DLD1 (cell line): ENCODE results near the gene ADCYAP1R1.

Source experiments
- in situ Hi-C: cut with HindIII; loops from 2 replicates; pipeline ENCODE4 v1.10.0; 2017; ENCODE audit warnings: low sequenced_read_pairs

The ADCYAP1R1 gene

DNA sequence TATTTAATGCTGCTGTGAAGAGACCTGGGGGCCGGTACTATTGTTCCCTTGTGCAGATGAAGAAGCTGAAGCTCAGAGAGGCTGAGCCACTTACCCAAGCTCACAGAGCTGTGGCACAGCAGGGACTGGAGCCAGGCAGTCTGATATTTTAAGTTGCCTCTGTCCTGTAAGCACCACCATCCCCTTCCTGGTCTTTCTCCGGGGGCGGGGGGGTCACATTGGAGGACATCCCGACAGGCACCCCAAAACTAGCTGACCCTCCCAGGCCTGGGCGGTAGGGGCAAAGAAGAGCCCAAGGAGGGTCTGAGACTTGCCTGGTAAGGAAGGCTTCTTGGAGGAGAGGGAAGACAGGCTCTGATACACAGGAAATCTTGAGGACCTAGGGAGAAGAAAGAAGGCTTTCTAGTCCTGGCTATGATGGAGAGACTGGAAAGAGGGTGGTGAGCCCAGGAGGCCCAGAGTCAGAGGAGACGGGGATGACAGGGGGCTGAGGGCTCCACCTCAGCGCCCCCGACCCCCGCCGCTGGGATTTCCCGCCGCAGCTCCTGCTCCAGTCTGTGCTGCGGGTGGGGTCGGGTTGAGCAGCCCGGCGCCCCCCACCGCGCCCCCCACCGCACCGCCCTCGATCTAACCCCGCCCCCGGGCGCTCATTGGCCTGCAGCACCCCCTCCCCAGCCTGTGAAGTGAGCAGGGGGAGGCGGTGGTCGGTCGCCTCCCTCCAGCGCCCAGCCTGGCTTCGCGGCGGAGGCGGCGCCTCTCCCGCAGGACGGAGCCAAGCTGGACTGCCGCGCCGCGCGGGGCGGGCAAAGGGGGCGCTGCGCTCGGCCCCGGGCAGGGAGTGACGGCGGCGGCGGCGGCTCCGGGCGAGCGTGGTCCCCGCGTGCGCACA, at the start of gene ADCYAP1R1:
Gene ADCYAP1R1 (plus strand): TSS at position 711 of the 889 bp plus-strand sequence. CDS start 10,957 bp downstream, outside the sequence.
- in situ Hi-C loops = no loop called here

DNA sequence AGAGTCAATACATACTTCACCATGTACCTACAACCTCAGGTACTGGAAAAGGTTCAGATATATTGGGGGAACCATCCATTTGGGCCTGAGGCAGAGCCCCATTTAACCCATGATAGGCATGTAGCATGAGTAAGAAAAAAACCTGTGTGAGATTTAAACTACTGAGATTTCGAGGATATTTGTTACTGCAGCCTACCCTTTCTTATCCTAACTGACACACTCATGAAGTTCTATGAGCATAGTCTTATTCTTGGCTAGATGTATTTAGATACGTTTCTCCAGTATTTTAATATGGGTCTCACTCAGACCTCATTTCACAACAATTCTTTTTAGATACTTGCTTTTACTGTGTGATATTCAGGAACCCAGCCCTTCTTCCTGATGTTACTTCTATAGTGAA, 49.0 kb upstream of the ADCYAP1R1 start:
- in situ Hi-C loops = no loop called here

DNA sequence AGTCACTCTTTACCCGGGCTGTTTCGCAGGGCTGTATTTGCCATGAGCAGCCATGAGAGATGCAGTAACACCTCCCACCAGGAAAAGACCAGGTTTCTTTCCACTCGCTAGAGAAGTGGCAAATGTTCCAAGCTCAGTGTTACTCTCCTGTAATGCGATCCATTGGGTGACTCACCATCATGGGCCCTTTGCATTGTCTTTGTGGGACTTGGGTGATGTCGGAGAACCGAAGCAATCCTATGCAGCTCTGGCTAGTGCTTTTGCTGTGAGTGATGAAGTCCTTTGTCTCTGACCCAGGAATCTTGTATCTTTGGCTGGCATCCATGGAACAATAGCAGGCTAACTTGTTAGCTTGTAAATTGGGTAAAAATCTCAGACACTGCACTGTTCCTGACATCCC, 48.4 kb upstream of the ADCYAP1R1 start:
- in situ Hi-C loops = no loop called here

DNA sequence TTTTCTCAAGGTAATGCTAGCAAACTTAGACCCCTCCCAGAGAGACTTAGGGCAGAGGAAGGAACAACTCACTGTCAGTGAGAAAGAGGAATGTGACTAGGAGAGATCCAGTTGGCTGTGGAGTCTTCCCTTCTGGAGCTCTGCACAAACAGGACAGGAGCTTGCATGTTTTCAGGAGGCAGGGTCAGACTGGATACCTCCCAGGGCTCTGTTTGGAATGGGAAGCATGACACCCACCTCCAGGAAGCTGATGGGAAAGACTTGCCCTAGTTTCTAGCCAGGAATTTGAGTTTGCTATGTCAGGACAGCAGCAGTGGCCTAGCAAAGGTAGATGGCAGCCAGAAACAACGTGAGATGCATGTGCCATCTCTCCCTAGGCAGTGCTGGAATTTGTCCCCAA, 47.7 kb upstream of the ADCYAP1R1 start:
- in situ Hi-C loops = no loop called here

DNA sequence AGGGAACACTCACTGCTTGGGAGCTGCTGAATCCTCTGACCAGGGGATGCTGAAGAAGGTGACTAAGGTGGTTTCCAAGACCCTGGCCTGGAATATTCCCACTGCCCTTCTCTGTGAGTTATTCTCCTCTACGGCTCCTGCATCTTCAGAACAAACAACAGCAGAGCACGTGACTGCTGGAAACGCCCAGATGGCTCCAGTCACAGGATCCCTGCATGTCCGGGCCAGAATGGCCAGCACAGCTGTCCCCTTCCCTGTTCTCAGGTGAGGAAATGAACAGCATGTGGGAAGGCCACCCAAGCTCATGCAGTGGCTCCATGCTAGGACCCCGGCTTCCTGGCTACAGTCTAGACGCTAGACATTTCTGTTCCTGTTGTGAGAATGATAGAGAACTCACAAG, 45.3 kb upstream of the ADCYAP1R1 start:
- in situ Hi-C loops = no loop called here

DNA sequence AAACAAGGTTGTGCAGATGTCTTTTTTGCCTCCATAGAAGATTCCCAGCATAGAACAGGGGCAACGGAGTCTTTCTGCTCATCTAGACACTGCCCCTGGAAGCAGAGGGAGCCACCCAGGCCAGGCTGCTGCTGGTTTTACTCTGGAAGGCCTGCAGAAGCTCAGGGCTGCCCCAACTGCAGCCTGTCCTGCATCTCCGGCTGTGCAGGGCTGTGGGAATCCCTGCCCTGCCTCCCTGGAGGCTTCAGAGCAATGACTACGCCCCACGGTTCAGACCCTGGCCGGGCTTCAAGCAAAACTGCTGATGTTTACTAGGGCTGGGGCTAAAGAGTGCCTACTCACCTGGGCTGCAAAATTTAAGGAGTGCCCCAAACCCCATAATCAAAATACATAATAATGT, 44.5 kb upstream of the ADCYAP1R1 start:
- in situ Hi-C loops = no loop called here

DNA sequence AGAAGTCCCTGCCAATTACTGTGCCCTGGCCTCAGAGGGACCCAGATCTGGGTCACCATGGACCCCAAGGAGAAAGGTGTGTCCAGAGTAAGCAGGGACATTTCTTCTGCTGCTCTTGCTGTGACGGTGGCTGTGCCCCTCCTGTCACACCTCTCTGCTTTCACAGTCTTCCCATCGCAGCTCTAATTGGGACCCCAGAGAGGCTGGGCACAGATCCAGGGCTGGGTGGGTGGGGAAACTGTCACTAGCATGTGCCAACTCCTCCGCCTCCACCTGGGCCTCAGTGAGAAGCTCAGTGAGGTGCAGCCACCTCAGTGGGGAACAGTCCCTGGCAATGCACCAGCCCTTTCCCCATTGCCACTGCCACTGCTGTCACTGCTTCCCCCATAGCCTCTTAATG, 37.3 kb upstream of the ADCYAP1R1 start:
- in situ Hi-C loops = no loop called here

DNA sequence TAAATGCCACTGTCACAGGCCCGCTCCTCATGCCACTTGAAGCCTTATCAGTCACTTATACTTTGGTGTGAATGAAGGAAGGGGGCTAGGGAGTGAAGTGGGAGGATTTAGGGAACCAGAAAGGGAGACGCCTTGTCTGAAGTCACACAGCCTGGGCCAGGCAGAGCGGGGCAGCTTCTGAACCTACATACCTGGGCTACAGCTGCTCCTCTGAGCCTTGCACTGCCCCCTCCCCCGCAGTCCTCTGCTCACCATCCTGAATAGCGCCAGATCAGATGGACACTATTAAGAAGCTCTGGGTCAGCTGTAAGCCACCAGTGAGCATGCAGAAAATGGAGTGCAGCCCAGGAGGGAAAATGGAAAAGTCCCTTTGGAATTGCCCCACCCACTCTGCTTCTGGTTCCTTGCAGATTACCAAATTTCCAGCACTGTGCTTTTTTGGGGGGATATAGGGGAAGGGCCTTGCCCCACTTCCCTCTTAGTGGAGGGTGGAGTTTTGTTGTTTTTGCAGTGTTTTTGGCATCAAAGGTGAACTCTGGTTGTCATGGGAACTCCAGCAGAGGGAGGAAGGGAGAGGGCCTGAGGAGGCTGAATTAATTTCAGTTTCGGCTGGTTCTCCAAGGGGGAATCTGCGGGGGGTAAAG, 35.0 kb upstream of the ADCYAP1R1 start:
- in situ Hi-C loops = no loop called here

DNA sequence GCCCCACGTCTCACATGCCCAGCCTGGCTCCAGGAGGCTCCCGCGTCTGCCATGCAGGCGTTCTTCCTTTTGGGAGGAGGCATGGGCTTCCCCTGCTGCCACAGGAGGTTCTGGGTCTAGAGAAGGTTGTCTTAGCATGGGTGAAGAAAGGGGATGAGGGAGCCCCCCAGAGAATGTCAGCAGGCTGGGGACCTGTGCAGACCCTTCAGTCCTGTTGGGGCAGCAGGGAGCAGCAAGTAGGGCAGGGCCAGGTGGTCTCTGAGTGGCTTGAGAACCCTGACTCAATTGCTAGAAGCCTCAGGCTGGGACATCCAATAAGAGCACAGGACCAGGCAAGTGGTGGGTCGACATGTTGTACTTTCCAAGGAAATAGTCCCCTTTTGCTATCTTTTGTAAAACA, 34.4 kb upstream of the ADCYAP1R1 start:
- in situ Hi-C loops = no loop called here

DNA sequence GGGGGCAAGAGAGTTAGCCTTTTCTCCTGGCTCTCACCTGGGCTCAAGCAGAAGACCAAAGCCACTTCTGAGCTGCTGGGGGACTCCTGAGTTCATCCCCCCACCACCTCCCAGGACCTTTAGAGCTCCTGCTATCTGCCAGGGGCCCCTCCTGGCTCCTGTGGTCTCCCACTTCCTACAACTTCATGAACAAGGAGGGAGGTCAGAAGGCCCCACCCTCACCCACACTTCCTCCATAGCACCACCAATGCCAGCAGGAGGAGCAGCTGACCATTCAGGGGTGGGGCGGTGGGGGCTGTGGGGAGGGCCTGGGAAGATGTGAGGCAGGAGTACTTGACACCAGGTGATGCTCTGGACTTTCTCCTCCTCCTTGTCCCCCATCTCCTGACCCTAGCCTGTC, 32.6 kb upstream of the ADCYAP1R1 start:
- in situ Hi-C loops = no loop called here

DNA sequence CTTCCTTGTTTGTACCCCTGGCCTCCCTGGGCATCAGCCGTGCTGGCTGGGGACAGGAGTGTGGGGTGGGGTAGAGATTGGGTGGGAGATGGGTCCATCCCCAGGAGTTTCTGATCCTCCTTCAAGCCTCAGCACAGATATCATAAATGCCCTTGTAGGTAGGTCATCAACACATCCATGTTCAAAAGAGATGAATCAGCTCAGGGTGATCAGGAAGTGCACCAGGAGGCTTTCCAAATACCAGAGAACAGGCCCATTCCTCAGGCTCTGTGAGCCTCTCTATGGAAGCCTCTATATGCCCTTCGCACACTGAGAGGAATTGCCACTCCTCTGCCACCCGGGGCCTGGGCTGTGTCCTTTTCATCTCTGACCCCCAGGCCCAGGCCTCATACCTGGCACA, 31.9 kb upstream of the ADCYAP1R1 start:
- in situ Hi-C loops = no loop called here

DNA sequence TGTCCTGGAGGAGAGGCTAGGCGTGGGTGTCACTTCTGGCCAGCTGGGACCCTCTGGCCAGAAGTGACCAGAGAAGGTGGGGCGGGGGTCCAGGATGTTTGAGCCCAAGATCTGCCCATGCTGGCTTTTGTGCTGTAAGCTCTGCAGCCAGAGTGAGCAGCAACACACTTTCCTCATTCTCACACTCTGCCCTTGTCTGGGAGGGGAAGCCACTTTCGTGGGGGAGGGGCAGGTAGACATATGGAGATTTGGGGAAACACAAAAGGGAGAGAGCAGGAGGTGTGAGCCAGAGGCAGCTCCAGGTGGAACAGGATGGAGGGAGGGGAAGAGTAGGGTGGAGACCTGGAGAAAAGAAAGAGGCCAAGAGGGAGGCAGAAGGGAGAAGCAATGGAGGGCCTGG, 31.5 kb upstream of the ADCYAP1R1 start:
- in situ Hi-C loops = no loop called here

DNA sequence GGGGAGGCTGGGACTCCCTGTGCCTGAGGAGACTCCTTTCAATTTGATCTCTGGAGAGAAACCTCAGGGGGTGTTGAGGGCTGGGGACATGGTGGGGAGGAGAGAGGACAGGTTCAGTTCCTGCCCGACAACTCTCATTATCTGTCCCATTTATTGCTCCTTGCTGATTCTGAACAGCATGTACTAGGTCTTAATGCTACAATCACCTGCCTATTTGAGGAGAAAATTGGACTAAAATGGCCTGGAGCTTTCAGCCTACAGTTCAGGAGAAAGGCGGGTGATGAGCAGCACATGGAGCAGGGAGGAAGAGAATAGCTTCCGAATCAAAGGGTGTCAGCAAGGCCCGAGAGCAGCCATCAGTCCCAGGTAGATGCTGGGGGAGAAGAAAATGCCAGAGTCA, 30.0 kb upstream of the ADCYAP1R1 start:
- in situ Hi-C loops = no loop called here

DNA sequence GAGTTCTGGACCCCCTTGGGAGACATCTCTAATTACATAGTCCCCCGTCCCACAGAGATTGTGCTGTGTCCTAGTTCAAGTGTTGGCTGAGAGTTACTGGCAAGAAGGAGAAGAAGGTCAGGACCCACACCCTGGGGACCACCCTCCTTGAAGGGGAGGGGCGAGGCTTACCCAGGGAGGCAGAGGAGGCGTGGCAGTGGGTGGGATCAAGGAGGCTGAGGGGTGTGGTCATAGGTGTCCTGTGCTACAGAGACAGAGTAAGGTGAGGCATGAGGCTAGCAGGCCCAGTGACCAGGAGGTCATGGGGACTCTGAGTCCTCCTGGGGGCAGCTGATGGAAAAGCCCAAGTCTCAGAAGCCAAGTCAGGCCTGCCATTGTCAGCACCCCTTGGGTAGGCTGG, 29.4 kb upstream of the ADCYAP1R1 start:
- in situ Hi-C loops = no loop called here

DNA sequence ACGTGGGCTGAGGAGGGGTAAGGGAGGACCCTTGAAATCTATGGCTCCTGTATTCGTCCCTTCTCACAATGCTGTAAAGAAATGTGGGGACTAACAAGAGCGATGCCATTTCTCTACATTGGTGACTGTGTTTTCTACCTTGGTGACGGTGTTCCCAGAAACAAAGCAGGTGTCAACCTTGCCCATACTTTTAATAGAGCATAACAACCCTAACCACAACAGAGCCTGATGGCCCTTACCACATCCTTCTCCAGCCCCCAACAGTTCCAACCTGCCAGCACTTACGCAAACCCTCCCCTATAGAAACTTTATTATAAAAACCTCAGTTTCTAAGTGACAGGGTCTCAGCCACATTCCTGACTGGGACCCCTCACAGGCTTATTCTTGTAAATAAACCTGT, 28.2 kb upstream of the ADCYAP1R1 start:
- in situ Hi-C loops = no loop called here

DNA sequence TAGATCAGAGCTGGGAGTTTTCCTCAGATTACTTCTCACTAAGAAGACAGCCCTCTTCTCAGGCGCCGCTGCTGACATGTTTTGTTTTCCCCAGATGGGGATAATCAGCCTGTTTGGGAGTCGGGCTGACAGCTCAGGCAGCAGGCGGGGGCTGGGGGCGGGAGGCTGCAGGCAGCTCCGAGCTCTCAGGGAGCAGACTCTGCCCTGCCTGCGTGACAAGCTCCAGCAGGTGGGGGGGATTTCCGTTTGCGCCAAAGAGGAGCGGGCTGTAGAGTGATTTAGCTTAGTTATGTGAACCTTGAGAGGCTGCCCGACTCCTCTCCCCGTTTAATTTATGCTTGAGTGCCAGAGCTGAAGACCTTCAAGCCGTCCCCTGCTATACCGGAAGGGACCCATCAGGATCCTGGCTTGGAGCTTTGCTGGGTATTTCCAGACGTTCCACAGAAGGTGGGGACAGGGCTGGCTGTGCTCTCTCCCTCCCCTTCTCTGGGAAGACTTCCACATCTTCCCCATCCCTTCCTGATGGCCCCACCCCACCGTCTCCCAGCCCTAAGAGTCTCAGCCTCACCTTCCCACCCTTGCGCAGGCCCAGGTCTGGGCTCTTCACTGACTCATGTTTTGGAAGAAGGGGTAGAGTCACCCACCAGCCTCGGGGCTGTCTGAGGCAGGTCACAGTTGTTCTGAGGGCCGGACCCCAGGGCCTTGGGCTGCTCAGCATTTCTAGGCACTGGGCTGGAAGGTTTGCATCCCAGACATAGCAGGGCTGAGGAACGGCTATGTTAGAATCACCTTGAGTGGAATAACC, 24.7 kb upstream of the ADCYAP1R1 start:
- in situ Hi-C loops = no loop called here

DNA sequence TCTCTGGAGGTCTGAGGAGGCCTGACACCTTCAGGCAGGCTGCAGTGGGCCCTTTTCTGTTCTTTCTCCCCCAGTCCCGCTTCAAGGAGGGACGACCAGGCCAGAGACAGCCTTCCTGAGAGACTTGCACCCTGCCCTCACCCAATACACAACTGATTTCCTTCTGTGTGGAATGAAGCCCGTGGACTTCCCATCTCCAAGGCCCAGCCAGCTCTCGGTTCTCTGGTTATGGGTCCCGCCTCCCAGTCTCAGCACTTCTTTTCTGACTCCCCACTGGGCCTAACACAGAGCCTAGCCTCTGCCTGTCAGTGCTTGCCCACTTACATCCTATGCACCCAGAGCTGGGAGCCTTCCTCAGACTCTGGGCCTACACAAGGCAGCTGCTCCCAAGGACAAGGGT, 24.1 kb upstream of the ADCYAP1R1 start:
- in situ Hi-C loops = no loop called here

DNA sequence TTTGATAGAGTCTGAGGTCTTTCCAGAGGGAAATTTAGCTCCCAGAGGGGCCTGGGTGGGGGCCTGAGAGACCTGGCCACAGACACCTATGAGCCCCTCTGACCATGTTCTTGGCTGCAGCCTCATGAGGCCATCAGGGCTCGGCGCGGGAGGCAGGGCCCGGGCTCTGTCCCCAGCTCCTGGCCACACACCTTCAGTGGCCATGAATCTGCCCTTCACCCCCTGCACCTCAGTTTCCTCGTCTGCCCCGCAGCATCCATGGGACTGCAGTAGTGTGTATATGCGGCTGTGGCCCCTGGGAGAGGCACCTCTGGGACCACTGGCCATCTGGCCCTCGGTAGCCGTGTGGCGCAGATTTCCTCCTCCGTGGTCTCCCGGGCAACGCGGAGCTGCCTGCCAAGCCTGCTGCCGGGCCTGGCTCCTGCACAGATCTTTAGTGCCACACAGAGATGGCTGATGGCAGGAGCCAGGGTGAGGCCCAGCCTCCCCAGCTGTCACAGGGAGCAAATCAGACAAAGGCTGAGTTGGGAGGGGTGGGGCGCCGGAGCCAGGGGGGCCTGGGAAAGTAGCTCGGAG, 23.6 kb upstream of the ADCYAP1R1 start:
- in situ Hi-C loops = no loop called here

DNA sequence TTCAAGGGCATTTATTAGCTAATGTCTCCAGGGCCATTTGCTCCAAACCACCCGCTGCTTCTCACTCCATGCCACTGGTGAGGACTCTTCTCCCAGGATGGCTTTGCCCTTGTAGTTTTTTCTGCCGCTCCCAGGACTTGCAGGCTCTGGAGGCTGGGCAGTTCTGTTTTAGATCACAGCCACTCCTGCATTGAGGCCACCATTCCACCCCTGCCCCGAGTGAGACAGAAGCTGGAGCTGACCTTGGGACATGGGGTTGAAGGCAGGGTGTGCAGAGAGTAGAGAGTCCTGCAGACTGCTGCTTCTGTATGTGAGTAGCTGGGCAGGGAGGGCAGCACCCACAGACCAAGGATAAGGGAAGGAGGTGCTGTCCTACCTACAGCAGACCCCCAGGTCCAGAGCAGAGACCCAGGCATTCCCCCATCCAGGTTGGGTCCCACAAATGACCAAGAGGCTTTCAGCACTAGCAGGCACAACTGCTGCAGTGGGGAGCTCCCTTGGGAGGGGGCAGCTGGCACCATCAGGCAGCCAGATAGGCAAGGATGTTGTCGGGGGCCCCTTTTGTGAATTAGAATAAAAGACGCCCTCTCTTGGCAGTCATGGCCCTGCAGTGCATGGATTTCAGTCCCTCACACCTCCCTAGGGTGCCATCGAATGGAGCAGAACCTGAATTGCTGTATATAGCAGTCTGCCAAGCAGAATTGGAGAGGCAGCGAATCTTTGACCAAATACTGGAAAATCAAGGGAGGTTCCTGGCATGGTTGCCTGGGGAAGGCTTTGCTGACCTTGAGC, 22.7 kb upstream of the ADCYAP1R1 start:
- in situ Hi-C loops = no loop called here

DNA sequence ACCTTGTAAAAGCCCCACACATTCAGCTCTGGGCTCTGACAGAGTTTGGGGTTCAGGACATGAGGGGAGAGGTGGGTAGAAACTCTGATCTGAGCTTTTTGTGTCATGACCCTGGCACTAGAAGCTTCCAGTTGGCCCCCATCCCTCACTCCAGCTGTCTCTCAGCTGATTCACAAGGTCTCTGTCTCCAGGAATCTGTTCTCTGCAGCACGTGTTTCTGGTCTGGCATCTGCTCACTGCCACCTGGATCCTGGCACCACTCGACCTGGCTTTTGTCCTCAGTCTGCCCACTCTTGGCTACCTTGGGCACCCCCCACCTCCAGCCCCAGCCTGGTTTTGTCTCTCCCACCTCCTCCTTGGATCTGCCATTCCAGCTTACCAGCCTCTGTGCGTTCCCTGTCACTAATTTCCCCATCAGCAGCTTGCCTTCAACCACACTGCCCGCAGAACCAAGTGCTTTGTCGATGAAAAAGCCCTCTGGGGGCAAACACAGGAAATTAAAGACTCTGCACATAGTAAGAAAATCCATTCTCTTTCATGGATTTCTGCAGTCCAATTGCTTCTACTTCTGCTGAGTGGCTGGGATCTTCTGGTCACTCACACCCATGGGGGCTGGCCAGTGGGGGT, 18.3 kb upstream of the ADCYAP1R1 start:
- in situ Hi-C loops = no loop called here
